Measurements from ENCODE around the gene ACSBG1.

ACSBG1 gene

GRCh38 chr15:78120523-78120922, 113.8 kb downstream of the ACSBG1 start:
- no peaks in the 10 kb centered on the region for H3K79me2 ChIP-seq (ENCODE audit: control insufficient read depth, insufficient read depth, low read length)
- H3K27ac ChIP-seq (ENCODE audit: low read depth, low read length) = no peak overlapping the region
- H3K4me1 ChIP-seq (ENCODE audit: control insufficient read depth, low read depth, low read length) = no peaks in the 10 kb centered on the region
- H3K23ac ChIP-seq (ENCODE audit: low read length) = no peak overlapping the region
- no peak overlapping the region for H3K56ac ChIP-seq (ENCODE audit: low read length)
- H2AK5ac ChIP-seq (ENCODE audit: low read length) = no peak overlapping the region
- no peaks in the 10 kb centered on the region for H3K27me3 ChIP-seq (ENCODE audit: insufficient read depth, low read length, poor library complexity)
- H3K18ac ChIP-seq (ENCODE audit: low read length) = no peak overlapping the region
- no peak overlapping the region for H2BK120ac ChIP-seq (ENCODE audit: low read depth, low read length)
- no peaks in the 10 kb centered on the region for H3K79me1 ChIP-seq (ENCODE audit: low read length)
- H3K9ac ChIP-seq (ENCODE audit: low read length) = no peak overlapping the region
- H2BK15ac ChIP-seq (replicated peaks; ENCODE audit: low read depth) = no peak overlapping the region
- H4K8ac ChIP-seq (ENCODE audit: low read depth, low read length) = no peak overlapping the region
- H3K4me2 ChIP-seq (ENCODE audit: low read length) = no peak overlapping the region
- H3K36me3 ChIP-seq (ENCODE audit: control insufficient read depth, insufficient read depth, low read length) = no peaks in the 10 kb centered on the region
- no peak overlapping the region for H3K4ac ChIP-seq (ENCODE audit: low read depth, low read length)
- no peak for DNase-seq
- H3K4me3 ChIP-seq (ENCODE audit: low read length) = no peak overlapping the region
- no peak overlapping the region for H4K5ac ChIP-seq (ENCODE audit: low read length)
- no CpG with 5 or more reads among the region's 5 CpGs for WGBS (ENCODE audit: extremely low coverage, insufficient coverage, low lambda C conversion rate)
- no peak overlapping the region for H2BK5ac ChIP-seq (ENCODE audit: low read length)
